Activated CD8-positive, alpha-beta memory T cell treated with anti-CD3 and anti-CD28 coated beads for 36 hours (primary cell): ENCODE results near the gene SCGB3A2. TPM values are rescaled to one million over a fixed set of nuclear protein-coding genes. Genes with fewer than 3 reads are reported as not detected.

ENCODE experiments used
- CTCF ChIA-PET: fragments of 350-600 bp; sonication (Branson Sonifier 250); formaldehyde crosslinking; loops from one replicate; lab custom pipeline; 2021; ENCODE audit warnings: antibody characterized with exemption; lab: Charles Lee
- POLR2A ChIA-PET: fragments of 350-600 bp; sonication (Branson Sonifier 250); formaldehyde crosslinking; loops from one replicate; lab custom pipeline; 2021; ENCODE audit warnings: antibody characterized with exemption; lab: Charles Lee
- total RNA-seq, 2 experiments: library from RNA; stranded (reverse); gene quantifications; one replicate each; pipeline ENCODE4 v1.2.3, GENCODE V29; 2021

SCGB3A2 gene
- not detected for total RNA-seq

DNA sequence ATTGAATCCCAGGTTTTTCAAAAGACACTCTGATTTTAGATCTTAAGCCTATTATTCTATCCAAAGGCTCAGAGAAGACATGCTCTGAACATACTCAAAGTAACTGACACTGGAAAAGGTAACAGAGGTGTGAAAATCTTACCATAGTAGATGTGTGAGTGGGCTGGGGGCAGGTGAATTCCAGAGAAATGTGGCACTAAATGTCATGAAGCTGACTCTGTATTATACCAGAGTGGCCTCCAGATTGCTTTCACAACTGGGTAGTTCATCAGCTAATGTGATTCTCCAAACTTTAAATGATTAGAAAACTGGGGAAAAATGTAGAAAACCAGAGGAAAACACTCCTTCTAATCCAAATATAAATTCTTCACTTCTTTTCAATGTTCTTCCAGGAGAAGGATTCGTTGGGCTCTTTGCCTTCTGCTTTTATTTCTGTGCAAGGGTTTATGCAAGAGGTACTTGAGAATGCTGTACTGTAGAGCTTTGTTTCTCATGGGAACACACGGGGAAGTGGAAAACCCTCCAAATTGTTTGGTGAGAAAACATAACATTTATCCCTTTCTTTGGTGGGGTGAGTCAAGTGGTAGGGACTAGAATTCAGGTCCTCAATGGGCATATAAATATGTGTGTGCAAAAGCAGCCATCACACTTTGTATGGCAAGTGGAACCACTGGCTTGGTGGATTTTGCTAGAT, at the start of gene SCGB3A2:
TSS of gene SCGB3A2 (plus strand) at position 646 of the 694 bp plus-strand sequence. CDS start 93 bp downstream, outside the sequence.
- POLR2A ChIA-PET = no interaction called here
- CTCF ChIA-PET = no interaction called here

DNA sequence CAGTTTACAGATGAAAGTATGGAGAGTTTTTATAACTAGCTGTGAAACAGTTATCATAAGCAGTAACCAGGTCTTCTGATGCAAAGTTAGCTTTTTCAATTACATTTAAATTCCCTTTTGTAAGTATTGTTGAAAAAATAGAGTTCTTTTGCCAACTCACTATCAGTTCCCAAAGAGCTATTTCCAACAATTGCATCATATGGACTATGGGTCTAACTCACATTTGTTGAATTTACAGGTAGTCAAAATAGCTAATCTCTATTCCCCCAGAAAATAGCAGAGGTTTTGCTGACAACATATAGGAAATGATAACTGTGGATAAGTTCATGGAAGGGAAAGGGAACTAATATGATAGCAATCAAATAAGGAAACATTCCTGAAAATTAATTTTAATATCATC, 48.5 kb upstream of the SCGB3A2 start:
- ChIA-PET POLR2A (no interaction called here), CTCF (no interaction called here)

DNA sequence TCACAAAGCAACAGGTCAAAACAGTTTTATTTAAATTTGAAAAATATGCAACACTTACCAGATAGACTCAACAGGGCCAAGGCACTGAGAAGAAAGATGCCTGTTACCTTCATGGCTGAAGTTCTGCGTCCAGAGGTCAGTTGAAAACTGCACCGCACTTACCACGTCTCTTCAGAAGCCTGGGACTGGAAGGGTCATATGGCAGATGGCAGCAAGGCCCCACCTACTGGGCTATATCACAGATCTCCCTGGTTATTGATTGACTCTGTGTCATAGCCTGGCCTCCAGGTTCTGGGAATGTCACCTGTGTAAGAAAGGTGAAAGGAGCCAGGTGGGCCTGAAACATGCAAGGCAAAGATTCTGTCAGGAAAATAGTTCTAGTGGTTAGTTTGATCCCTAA, 47.0 kb upstream of the SCGB3A2 start, which contains the start of gene SPINK1:
TSS of gene SPINK1 (minus strand) at position 207 of the 400 bp plus-strand sequence. CDS start at position 113, 94 bp downstream.
- CTCF ChIA-PET = no interaction called here
- POLR2A ChIA-PET = no interaction called here

- POLR2A ChIA-PET = no interaction called here
- CTCF ChIA-PET = no interaction called here
Measured at GRCh38 chr5:147832541-147832940, 46.0 kb upstream of the SCGB3A2 start.

DNA sequence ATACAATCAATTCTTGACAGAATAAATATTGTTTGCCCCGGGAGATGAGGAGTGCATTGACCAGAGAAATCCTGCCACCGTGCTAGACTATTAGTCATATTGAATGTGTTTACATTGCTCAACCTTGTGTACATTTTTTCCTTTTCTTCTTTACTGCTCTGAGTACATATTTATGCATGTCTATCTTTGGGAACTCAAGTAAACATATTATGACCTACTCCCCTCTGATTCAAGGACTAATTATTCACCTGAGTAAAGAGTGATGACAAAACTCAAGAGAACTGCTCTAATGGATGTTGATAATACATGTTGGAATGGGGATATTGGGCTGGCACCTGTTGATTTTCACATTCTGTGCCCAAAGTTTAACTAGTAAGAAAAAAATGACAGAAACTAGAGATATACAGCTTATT, 43.1 kb upstream of the SCGB3A2 start:
- POLR2A ChIA-PET = no interaction called here
- CTCF ChIA-PET = no interaction called here

- ChIA-PET CTCF (no interaction called here), POLR2A (no interaction called here)
Measured at GRCh38 chr5:147836439-147836838, 42.1 kb upstream of the SCGB3A2 start.

- POLR2A ChIA-PET = no interaction called here
- CTCF ChIA-PET = no interaction called here
Measured at GRCh38 chr5:147842869-147843268, 35.6 kb upstream of the SCGB3A2 start.

GRCh38 chr5:147844846-147845245, 33.7 kb upstream of the SCGB3A2 start:
- ChIA-PET POLR2A (no interaction called here), CTCF (no interaction called here)

- ChIA-PET CTCF (no interaction called here), POLR2A (no interaction called here)
Measured at GRCh38 chr5:147845618-147846017, 32.9 kb upstream of the SCGB3A2 start.

DNA sequence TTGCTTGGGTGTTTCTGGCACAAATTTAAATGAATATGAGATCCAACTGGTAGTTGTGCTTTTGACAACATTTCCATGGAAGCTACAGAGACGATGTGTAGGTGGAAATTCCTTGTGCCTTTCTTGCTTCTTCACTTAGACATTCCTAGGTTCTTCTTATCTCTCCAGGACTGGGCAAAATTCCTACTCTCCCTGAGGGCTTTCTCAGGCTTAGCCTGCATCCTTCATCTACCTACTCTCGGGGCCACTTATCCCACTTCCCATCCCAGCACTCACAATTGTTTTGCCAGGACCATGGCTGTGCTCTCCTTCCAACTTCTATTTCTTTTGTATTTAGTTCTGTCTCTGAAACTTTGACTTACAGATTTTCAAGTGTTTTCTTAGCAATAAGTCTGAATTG, 29.3 kb upstream of the SCGB3A2 start:
- ChIA-PET POLR2A (no interaction called here), CTCF (no interaction called here)

DNA sequence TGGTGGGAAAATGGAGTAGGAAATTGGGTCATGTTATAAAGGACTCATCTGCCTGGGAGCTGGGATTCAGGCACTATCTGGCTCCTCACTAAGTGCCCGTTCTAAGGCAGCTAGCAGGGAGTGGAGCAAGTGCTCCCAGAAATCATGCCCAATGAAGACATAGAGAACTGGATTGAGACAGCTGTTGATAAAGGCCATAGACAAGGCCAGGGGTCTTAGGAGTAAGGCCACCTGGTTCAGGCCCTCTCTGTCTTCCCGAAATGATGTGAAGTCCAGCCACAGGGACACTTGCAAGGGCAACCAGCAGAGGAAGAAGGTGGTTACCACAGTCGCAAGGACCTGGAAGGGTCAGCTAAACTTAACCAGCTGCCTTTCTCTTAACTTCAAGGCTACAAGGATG, 26.9 kb upstream of the SCGB3A2 start:
- ChIA-PET POLR2A (no interaction called here), CTCF (no interaction called here)

- POLR2A ChIA-PET = no interaction called here
- CTCF ChIA-PET = no interaction called here
Measured at GRCh38 chr5:147852365-147852764, 26.1 kb upstream of the SCGB3A2 start.

DNA sequence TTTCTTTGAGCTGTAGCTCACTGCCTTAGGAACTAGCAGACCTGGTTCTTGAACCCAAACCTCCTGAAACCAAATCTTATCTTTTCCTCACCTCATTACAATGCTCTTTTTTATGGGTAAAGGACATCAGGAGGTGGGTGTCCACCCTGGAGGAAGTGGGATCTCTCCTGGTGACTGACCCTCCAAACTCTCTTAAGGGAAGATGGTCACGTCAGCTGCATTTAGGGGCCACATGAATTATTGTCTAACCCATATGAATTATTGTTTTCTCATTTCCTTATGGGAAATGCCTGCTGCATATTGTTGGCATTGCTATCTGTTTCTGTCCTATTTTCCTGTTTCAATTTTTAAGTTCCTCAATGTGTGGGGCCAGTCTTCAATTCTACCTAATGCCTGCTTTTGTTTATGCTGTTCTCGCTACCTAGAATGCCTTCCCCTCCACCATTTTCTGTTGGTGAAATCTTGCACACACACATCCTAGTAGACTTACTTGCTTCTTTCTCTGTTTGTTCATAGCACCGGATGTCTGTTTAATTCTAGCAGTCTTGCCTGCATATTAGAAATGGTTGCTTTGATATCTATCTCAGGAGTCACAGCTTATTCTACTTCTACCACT, 25.0 kb upstream of the SCGB3A2 start:
- POLR2A ChIA-PET = no interaction called here
- CTCF ChIA-PET = no interaction called here

GRCh38 chr5:147854331-147854730, 24.2 kb upstream of the SCGB3A2 start:
- POLR2A ChIA-PET = no interaction called here
- CTCF ChIA-PET = interaction anchor here (0.6 kb wide), 1 partner anchor 565 kb away, joined by 4 read pairs; no protein-coding TSS in a partner anchor

GRCh38 chr5:147854894-147855773, 23.4 kb upstream of the SCGB3A2 start:
- POLR2A ChIA-PET = no interaction called here
- CTCF ChIA-PET = no interaction called here

DNA sequence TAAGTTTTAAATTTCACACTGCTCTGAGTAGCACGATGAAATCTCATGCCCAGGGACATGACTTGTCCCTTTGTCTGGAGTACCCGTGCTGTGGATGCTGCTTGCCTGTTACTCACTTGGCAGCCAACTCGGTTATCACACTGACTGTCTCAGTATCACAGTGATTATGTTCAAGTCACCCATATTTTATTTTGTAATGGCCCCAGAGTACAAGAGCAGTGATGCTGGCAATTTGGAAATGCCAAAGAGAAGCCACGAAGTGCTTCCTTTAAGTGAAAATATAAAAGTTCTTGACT, 22.8 kb upstream of the SCGB3A2 start:
- ChIA-PET POLR2A (no interaction called here), CTCF (no interaction called here)

- POLR2A ChIA-PET = no interaction called here
- CTCF ChIA-PET = interaction anchor here (2.2 kb wide), 1 partner anchor 35 kb away, joined by 8 read pairs; no protein-coding TSS in a partner anchor
Measured at GRCh38 chr5:147856801-147857200, 21.7 kb upstream of the SCGB3A2 start.

GRCh38 chr5:147857302-147858129, 21.0 kb upstream of the SCGB3A2 start:
- ChIA-PET POLR2A (no interaction called here), CTCF (interaction anchor here (0.8 to 2.2 kb wide), 2 partner anchors 10 to 35 kb away, joined by 3 to 8 read pairs; no protein-coding TSS in a partner anchor)

DNA sequence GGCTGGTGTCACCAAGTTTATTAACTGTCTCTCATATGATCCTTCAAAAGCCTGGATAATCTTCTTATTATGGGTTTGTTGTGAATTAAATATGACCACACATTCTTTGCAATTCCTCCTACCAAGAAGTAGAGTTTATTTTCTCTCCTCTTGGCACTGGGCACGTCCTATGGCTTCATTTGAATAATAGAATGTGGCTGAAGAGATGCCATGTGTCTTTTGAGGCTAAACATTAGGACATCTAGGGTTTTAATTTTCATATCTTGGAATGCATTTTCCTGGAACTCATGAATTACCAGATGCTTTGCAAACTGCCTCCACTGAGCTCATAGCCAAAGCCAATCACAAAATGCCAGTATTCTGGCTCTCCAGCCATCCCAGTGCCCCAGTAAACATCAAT, 19.9 kb upstream of the SCGB3A2 start:
- ChIA-PET CTCF (interaction anchor here (0.8 to 2.2 kb wide), 2 partner anchors 11 to 36 kb away, joined by 3 to 8 read pairs; no protein-coding TSS in a partner anchor), POLR2A (no interaction called here)
